DMS 273 (cell line): ENCODE measurements around the gene LRCH2.
A peak's percentile ranks its signal among the peaks of the same experiment; 100 is the strongest.
"Not testable (repeated sequence)": the region's sequence is repeated elsewhere in the genome, so short reads cannot be mapped to it uniquely, and the experiment has no call there.

Experiments
- DNase-seq: peaks from one replicate; lab custom pipeline; 2025; ENCODE audit not compliant: unreplicated experiment; lab: John Stamatoyannopoulos, UW

The LRCH2 gene

DNA sequence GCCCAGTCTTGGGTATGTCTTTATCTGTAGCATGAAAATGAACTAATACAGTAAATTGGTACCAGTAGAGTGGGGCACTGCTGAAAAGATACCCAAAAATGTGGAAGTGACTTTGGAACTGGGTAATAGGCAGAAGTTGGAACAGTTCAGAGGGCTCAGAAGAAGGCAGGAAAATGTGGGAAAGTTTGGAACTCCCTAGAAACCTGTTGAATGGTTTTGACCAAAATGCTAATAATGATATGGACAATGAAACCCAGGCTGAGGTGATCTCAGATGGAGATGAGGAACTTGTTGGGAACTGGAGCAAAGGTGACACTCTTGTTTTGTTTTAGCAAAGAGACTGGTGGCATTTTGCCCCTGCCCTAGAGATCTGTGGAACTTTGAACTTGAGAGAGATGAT, 24.3 kb downstream of the LRCH2 start:
- DNase-seq, result not testable (repeated sequence)

GRCh38 chrX:115204040-115204439, 29.9 kb downstream of the LRCH2 start:
- DNase-seq, result no peak

GRCh38 chrX:115192244-115192700, 41.6 kb downstream of the LRCH2 start:
- DNase-seq, result no peak

GRCh38 chrX:115191490-115192243, 42.2 kb downstream of the LRCH2 start:
- DNase-seq, result no peak

DNA sequence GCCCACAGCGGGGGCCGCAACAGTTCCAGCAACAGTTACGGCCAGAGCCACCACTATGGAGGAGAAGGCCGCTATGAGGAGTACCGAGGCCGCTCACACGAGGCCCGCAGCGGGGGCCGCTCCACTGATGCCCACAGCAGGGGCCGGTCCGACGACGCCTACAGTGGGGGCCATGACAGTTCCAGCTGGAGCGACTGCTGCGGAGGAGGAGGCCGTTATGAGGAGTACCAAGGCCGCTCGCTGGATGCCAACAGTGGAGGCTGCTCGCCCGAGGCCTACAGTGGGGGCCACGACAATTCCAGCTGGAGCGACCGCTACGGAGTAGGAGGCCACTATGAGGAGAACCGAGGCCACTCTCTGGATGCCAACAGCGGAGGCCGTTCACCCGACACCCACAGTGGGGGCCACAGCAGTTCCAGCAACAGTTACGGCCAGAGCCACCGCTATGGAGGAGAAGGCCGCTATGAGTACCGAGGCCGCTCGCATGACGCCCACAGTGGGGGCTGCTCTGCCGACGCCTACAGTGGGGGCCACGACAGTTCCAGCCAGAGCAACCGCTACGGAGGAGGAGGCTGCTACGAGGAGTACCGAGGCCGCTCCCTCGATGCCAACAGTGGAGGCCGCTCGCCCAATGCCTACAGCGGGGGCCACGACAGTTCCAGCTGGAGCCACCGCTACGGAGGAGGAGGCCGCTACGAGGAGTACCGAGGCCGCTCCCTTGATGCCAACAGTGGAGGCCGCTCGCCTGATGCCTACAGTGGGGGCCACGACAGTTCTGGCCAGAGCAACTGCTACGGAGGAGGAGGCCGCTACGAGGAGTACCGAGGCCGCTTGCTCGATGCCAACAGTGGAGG, 43.0 kb downstream of the LRCH2 start:
- no peak for DNase-seq

GRCh38 chrX:115189646-115190635, 44.0 kb downstream of the LRCH2 start:
- DNase-seq, result no peak

DNA sequence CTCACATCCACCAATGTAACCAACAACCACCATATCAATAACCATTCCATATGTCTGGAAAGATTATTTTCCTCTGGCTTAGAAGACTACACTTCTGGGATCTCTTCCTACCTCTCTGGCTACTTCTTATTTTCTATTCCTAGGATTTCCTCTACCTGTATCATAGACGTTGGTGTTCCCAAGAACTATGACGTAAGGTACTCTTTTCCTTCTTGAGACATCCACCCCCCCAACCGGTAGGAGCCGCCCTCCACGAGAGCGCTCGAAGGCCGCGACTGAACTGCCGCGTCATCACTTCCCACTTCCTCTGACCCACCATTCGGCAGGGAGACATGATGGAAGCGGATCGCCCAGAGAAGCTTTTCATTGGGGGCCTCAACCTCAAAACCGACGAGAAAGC, 44.8 kb downstream of the LRCH2 start, which contains the start of gene RBMXL3:
RBMXL3 (plus strand) TSS at position 301 of the 400 bp plus-strand sequence; CDS start at position 333, 32 bp downstream.
- no peak for DNase-seq

DNA sequence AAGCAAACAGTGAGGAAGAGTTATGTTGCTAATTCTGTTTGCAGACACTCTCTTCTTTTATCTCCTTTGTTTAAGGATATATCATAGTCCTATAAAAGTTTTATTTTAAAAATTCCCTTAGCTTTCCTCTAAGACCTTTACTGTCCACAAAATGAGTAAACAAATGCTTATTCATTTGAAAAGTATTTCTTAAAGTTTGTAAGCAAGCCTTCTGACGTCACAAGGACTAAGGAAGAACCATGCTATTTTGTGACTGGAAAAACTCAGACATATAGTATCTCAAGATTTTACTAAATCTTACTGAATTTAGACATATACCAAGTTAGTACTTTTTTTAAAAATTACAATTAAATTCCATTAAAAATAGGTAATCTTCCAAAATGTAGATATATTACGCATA, 49.9 kb downstream of the LRCH2 start:
- DNase-seq, result no peak

GRCh38 chrX:115178473-115178872, 55.4 kb downstream of the LRCH2 start:
- no peak for DNase-seq

DNA sequence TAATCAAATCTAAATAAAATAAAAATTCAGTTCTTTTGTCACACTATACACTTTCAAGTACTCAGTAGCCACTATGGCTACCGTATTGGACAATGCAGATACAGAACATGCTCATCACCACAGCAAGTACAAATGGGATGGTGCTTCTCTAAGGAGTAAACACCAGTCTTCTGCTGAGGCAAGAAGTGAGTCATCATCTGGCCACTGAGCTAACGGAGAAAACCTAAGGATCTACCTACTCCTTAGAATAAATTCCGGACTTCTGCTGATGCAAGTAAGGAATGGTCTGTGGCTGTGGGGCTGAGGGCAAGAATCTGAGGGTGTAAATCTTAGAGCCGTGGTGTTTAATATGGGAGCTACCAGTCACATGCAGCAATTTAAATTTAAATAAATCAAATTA, 56.0 kb downstream of the LRCH2 start:
- DNase-seq, result no peak

- no peak for DNase-seq
Observed at GRCh38 chrX:115174548-115174947, 59.3 kb downstream of the LRCH2 start.

- DNase-seq, result no peak
Observed at GRCh38 chrX:115173181-115173580, 60.7 kb downstream of the LRCH2 start.

DNA sequence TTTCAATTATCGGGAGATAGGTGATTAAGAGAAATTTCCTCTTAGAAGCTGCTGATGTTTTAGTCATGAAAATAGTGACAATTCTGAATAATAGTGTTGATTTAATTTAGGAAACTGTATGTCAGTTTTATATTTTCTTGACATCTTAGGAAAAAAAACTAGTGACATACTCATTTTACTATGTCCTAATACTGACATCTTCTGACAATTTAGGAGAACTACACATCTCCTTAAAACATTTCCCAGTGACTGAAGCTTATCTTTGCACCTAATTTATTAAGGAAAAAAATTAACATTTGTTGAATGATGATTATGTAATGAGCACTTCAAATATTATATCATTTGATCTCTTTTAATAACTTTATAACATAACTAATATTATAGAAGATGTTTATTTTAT, 86.7 kb downstream of the LRCH2 start:
- DNase-seq, result peak; percentile 14

- DNase-seq, result no peak
Observed at GRCh38 chrX:115142057-115142456, 91.8 kb downstream of the LRCH2 start.

DNA sequence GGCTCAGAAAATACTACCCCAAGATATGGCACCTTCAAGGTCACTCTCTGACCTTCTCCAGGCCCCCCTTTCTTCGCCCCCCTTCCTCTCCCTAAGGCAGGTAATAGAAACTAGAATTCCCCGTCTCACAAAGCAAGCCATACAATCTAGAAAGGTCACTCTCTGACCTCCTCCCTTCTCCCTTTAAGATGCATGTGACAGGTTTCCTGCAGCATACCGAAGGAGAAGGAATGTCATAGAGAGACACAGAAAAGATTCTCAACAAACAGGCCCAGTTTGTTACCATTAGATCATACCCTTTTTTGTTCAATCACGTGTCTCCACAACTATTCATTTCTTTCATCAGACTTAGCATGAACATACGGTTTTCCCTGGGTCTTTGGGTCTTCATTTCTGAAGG, 95.9 kb downstream of the LRCH2 start:
- DNase-seq, result no peak

- no peak for DNase-seq
Observed at GRCh38 chrX:115134382-115134781, 99.5 kb downstream of the LRCH2 start.

GRCh38 chrX:115112411-115112810, 121.5 kb downstream of the LRCH2 start:
- no peak for DNase-seq

GRCh38 chrX:115098897-115099296, 135.0 kb downstream of the LRCH2 start:
- DNase-seq, result no peak

DNA sequence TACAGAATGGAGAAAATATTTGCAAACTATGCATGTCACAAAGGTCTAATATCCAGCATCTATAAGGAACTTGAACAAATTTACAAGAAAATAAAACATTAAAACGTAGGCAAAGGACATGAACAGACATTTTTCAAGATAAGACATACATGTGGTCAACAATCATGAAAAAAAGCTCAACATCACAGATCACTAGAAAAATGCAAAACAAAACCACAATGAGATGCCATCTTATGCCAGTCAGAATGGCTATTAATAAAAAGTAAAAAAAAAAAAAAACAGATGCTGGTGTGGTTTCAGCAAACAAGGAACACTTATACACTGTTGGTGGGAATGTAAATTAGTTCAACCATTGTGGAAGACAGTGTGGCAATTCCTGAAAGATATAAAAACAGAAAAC, 140.7 kb downstream of the LRCH2 start:
- DNase-seq, result no peak

DNA sequence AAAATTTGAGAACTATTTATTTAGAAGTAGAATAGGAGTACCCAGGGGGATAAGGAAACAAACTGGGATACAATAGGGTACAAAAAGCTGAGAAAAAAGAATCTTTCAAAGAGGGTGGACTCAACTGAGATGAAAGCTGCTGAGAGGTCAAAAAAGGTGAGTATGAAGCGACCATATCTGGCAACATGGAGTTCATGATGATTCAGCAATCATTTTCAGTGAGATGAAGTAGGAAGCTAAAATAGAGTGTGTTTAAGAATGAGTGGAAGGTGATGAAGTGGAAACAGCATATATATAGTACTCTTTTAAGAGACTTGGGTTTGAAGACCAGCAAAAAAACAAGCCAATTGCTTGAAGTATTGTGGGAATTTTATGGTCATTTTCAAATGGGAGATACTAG, 144.5 kb downstream of the LRCH2 start:
- DNase-seq, result no peak

DNA sequence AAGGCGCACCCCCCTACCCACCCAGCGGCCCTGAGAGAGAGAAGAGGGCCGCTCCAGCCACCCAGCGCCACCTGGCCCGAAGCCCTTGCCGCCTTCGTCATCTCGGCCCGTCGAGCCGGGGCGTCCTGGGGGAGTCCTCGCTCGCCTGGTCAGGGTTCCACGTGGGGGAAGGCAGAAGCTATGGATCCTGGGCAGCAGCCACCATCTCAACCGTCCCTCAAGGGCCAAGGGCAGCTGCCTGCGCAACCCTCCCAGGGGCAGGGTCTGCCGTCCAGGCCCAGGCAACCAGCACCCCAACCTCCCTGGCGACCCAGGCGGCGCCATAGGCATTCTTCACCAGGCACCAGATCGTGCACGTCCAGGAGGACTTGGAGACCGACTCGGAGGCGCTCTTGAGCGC, 165.0 kb downstream of the LRCH2 start:
- DNase-seq, result no peak
